HG03457 (cell line): ENCODE data around the gene IFNA2.
"Not testable (repeated sequence)": the region's sequence is repeated elsewhere in the genome, so short reads cannot be mapped to it uniquely, and the experiment has no call there.

Source experiments
- ATAC-seq: cut with Tn5 transposase; IDR thresholded peaks from one replicate; pipeline ENCODE4 v1.9.1; 2021; ENCODE audit warnings: moderate number of reproducible peaks; ENCODE audit not compliant: unreplicated experiment

IFNA2 gene

DNA sequence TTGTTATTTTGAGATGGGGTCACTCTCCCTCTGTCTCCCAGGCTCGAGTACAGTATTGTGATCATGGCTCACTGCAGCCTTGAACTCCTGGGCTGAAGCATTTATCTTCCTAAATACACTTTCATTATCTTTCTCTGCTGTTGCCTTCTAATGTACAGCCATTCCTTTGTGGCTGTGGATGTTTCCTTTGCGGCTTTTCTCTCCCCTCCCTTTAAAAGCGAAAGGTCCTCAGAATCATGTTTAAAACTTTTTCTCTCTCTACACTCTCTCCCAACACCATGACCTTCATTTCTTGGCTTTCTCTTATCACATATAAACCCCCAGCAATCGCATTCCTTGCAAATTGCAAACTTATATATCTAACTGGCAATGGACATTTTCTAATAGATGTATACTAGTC lies 1.6 kb downstream of the IFNA2 start:
- no peak for ATAC-seq

DNA sequence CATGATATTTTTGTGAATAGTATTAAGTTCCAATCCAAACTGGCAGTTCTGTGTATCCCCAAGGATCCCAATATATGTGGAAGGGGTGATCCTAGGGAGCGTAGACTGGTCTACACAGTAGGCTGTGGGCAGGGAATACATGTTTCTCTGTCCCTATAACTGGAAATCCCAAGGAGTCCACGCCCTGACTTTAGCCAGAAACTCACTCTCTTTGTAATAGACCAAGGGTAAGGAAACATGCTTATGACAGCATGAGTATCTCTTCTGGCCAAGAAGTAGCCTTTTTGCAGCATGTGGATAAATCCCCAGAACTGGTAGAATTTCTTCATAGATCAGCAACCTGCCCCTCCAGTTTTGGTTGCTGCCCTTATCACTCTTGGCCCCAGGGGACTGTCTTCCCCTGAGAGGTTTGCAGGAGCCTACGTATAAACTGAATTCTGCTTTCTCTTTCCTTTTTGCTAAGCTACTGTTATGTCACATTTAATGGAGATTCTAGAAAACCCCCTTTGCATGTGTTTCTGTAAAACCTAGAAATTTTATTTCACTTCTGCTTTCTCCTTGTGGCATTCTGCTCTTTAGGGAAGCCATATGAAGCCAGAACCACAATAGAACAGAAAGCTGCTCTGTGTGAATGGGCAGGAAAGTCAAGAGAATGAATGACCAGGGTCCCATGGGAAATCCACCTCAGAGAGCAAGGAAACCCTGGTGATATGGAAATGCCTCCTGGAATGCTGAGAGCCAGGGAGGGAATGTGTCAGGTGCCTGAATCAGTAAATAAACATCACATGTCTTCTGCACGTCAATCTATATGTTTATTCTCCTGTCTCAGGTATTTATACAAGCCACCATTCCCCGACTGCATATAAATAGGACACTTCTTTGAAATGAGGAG lies 3.5 kb downstream of the IFNA2 start:
- peak; percentile 93 for ATAC-seq

DNA sequence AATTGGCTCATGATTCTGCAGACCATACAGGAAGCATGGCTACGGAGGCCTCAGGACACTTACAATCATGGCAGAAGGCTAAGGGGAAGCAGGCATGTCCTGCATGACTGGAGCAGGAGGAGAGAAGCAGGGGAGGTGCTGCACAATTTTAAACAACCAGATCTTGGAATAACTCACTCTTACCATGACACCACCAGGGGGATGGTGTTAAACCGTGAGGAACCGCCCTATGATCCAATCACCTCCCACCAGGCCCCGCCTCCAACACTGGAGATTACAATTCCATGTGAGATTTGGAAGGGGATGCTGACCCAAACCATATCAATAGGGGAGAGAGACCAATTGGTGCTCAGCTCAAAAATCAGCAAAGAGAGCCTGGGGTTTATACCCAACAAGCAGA lies 13.7 kb downstream of the IFNA2 start:
- ATAC-seq: not testable (repeated sequence)

DNA sequence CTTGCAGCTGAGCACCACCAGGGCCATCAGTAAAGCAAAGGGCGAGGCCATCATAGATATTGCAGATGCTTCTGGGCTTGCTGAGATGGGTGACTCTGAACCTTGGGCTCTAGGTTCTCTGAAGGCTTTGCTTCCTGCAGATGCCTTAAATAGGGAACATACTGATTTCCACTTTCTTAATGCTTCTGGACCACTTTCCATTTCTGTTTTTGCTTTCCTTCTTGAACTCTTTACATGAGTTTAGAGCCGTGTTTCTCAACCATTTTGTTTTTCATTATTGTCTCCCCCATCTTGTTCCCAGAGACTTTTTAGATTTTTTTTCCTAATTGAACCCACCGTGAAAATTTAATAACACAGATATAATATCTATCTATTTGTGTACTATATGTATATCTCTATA lies 17.2 kb downstream of the IFNA2 start, which contains the start of gene IFNA13:
Gene IFNA13 (minus strand): TSS at position 101 of the 400 bp plus-strand sequence. CDS start 47 bp downstream, at position 54.
- no peak for ATAC-seq

DNA sequence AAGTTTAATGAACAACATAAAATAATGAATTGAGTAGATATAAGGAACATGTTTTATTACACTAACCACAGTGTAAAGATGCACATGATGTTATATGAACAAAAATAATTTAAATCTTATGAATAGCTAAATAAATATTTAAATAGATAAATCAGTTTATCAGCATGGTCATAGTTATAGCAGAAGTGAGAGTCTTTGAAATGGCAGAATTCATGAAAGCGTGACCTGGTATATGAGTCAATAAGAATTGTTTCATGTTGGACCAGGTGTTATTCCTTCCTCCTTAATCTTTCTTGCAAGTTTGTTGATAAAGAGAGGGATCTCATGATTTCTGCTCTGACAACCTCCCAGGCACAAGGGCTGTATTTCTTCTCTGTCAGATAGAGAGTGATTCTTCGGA lies 18.0 kb downstream of the IFNA2 start:
- peak; percentile 64 for ATAC-seq

DNA sequence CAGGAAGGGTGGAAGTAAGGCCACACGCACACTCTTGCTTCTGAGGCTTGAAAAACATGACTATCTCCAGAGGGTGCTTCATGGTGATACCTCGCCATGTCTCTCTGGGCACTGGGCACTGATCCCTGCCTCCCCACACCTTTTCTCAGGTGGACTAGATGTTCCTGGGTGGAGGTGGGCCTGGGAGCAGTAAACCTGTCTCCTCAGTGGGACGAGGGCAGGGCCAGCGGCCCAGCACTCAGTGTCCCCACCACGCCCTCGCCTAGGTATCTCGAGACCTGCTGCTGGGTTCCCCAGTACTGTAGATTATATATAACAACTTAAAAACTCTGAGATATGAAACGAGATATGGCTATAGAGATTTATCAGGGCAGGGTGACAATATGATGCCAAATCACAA lies 22.9 kb downstream of the IFNA2 start:
- ATAC-seq: no peak

DNA sequence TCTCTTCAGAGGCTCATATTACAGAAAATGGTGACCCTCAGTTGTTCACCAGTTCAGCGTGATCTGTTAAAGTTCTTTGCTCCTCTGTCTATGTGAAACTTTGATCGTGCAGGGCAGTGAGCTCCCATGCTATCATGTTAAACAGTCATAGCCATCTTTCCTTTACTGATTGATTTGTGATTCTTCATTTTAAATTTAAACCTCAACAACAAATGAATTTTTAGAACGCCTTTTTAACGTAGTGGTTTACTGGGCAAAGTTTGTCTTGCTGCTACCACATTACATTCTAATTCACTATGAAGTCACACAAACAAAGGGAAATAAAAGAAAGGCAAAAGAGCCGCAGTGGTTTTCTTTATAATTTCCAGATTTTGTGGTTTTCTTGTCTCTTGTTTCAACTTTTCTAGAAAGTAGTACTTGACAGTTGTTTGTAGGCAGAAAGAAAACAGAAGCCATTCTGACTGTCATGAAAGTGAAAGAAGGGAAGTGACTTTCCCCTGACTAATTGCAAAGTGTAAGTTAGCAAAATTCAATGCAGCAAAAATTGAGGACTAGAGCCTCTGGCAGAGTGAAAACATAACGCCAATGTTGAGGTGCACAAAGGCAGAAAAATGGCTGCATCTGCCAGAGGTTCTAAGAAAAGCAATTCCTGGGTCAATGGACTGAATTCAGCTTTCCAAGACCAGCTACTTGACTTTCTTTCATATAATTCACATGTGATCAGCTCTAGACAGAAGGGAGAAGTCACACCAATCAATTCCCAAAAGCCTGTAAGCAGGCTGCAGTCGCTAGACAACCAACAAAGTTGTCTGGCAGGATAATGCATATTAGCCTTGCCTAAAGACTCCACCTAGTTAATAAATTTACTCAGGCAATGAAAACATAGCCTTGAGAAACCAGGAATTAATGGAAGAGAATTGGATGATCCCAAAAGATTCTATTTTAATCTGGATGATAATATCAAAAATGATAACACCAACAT lies 27.4 kb downstream of the IFNA2 start:
- ATAC-seq: peak; percentile 92

DNA sequence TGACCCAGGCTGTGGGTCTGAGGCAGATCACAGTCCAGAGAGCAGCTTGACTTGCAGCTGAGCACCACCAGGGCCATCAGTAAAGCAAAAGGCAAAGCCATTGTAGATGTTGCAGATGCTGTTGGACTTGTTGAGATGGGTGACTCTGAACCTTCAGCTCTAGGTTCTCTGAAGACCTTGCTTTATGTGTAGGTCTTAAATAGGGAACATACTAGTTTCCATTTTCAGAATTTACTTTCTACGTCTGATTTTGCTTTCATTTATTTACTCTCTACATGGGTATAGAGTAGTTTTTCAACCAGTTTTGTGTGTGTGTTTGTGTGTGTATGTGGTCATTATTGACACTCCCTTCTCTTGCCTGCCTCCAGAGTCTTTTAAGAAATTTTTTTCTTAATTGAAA lies 34.4 kb downstream of the IFNA2 start, which contains the start of gene IFNA6:
Gene IFNA6 (minus strand): TSS at position 101 of the 400 bp plus-strand sequence. CDS start 0 bp downstream, at position 101.
- no peak for ATAC-seq

DNA sequence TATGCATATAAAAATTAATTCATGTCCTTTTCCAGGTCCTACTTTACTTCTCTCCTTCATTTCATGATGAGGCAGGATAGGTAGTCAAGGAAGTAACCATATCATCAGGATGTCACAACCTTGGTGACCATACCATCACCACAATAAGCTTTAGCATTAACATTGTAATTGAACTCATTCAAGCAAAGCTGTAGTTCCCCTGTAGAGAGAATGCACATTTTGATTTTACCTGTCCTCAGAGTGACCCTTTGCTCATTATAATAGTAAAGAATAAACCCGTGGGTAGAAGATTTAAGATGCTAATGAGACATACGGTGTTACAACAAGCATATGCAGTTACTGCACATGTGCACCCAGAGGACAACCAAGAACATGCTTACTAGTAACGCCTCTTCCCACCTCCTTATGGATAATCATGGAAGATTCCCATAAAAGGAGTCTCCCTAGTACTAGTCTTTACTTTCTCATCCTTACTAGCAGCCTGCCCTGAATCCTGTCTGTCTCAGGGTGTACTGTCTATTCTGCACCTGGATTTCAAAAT lies 36.7 kb downstream of the IFNA2 start:
- ATAC-seq: no peak

DNA sequence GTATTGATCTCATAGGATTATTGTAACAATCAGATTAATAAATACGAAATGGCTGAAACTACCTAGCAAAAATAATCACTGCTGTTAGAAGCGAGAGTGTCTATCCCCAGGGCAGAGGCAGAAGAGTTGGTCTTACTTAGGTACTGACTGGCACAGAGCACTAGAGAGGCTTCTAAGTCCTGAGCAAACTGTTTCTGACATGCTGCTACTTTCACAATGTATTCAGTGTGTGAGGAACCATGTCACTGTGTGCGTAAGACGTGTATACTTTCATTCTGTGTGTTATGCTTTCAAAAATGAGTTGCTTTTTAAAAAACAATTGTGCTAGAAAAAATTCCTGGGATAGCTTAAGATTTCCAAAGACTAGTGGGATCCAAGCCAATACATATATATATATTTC lies 44.5 kb downstream of the IFNA2 start:
- no peak for ATAC-seq

DNA sequence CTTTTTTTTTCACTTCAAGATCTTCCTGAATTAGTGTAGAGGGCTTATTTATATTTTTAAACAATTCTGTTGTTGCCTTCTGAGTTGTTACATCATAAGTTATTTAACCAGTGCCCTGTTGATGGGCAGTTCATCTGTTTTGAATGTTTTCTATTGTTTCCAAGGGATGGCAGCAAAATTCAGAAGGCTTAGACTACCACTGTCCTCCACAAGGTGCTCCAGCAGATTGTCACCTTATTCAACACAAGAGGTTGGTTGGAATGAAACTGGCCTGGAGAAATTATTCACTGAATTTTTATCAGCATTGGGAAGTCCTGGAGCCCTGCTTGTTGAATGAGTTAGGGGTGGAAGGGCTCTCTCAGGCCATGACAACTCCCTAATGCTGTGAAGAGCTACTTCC lies 48.7 kb downstream of the IFNA2 start:
- no peak for ATAC-seq

DNA sequence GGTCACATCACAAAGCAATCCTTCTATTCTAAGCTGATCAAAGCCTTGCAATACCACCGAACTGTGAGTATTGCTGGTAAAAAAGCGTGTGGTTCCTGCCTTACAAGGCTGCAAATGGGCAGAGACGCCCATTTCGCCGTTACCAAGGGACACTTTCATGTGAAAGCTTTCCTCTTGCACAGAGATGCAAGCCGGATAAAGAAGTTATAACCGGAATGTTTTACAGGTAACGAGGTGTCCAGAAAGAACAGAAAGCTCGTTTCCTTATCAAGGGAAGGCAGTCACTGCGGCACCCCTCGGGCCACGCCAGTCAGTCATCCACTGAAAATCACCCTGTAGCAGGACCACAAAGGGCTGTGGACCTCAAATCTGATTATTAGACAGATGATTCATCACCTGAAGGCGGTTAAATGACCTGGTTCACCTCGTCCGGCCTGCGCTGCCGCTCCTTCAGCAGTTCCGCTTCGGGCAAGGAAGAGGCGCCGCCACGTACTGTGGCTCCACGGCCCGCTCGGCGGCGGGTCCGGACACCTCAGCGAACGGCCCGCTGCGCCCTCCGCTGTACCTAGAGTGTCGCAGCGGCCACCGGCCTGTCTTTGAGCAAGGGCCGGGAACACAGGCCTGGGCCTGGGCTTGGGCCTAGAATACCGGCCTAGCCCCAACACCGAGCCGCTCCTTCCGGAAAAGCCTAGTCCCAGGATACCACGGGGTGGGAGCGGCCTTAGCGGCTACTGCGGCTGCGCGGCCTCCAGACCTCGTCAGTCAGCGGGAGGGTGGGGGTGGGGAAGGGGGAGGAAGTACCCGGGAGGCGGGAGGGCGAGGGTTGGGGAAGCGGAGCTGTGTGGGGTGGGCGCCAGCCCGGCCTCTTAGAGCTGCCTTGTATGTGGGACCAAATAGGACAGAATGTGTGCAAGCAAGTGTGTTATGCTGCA lies 50.2 kb downstream of the IFNA2 start, which contains the start of gene KLHL9:
Gene KLHL9 (minus strand): TSS at position 704 of the 932 bp plus-strand sequence. CDS start 545 bp downstream, at position 159.
- ATAC-seq: peak; percentile 81
